ENCODE results near the gene KRT78. TPM values are rescaled to one million over a fixed set of nuclear protein-coding genes. Genes with fewer than 3 reads are reported as not detected.

The KRT78 gene
- total and polyA plus RNA-seq, 2 of the 13 experiments (the other 11 are each of a cell fraction or from before 2014, with no cell fraction given): not detected

- no peak for TF ChIP-seq ZNF781 (CRISPR knock-in tag; IDR thresholded peaks at IDR 0.05; ENCODE audit: borderline replicate concordance, not compliant biosample characterization)
- TF ChIP-seq CHD4 (IDR thresholded peaks at IDR 0.05; ENCODE audit: borderline replicate concordance, low read length): no peak; the same call in 1 of the 2 replicates
- TF ChIP-seq ZSCAN9 (CRISPR knock-in tag; IDR thresholded peaks at IDR 0.05; ENCODE audit: borderline replicate concordance): no peak
- no peak for TF ChIP-seq ZNF333 (CRISPR knock-in tag; IDR thresholded peaks at IDR 0.05; ENCODE audit: borderline replicate concordance)
- peak; percentile 98 for TF ChIP-seq RAD21 (CRISPR knock-in tag; IDR thresholded peaks at IDR 0.05)
- no peak for TF ChIP-seq MAFK (conservative IDR thresholded peaks at IDR 0.05 in 1 of 2, IDR thresholded peaks at IDR 0.05 in 1 of 2; ENCODE audit: low read length in 2 of 2)
- TF ChIP-seq ZNF629 (CRISPR knock-in tag; conservative IDR thresholded peaks at IDR 0.05): peak; percentile 8; the same call in 1 of the 2 replicates
- no peak for TF ChIP-seq RBFOX2 (IDR thresholded peaks at IDR 0.05; ENCODE audit: low read depth, low read length)
- TF ChIP-seq ARHGAP35 (CRISPR knock-in tag; IDR thresholded peaks at IDR 0.05; ENCODE audit: borderline replicate concordance): no peak
- no peak for TF ChIP-seq NFE2L1 (CRISPR knock-in tag; IDR thresholded peaks at IDR 0.05; ENCODE audit: borderline replicate concordance)
- TF ChIP-seq REST (IDR thresholded peaks at IDR 0.05; ENCODE audit: borderline replicate concordance in 1 of 2, low read depth in 1 of 2, low read length in 2 of 2): no peak
- TF ChIP-seq MBD4 (IDR thresholded peaks at IDR 0.05; ENCODE audit: borderline replicate concordance, low read length): no peak
- TF ChIP-seq, protein P1, sequence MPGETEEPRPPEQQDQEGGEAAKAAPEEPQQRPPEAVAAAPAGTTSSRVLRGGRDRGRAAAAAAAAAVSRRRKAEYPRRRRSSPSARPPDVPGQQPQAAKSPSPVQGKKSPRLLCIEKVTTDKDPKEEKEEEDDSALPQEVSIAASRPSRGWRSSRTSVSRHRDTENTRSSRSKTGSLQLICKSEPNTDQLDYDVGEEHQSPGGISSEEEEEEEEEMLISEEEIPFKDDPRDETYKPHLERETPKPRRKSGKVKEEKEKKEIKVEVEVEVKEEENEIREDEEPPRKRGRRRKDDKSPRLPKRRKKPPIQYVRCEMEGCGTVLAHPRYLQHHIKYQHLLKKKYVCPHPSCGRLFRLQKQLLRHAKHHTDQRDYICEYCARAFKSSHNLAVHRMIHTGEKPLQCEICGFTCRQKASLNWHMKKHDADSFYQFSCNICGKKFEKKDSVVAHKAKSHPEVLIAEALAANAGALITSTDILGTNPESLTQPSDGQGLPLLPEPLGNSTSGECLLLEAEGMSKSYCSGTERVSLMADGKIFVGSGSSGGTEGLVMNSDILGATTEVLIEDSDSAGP (CRISPR knock-in tag; IDR thresholded peaks at IDR 0.05; ENCODE audit: borderline replicate concordance): peak; percentile 68; the same call in 1 of the 2 replicates
- TF ChIP-seq ZNF232 (CRISPR knock-in tag; IDR thresholded peaks at IDR 0.05; ENCODE audit: borderline replicate concordance): no peak
- peak; percentile 46 for TF ChIP-seq YY1 (IDR thresholded peaks at IDR 0.05; ENCODE audit: insufficient read depth, insufficient replicate concordance, low read depth, low read length)
- TF ChIP-seq TP53 (CRISPR knock-in tag; conservative IDR thresholded peaks at IDR 0.05): 0 out of 2 replicates have a peak, but pooled peaks have one; percentile 20
- TF ChIP-seq ZNF496 (CRISPR knock-in tag; IDR thresholded peaks at IDR 0.05; ENCODE audit: insufficient replicate concordance): no peak
- TF ChIP-seq ZNF768 (CRISPR knock-in tag; IDR thresholded peaks at IDR 0.05): no peak
- no peak for TF ChIP-seq SNAI1 (CRISPR knock-in tag; IDR thresholded peaks at IDR 0.05; ENCODE audit: borderline replicate concordance)
- no peak for TF ChIP-seq ZNF772 (CRISPR knock-in tag; IDR thresholded peaks at IDR 0.05)
- TF ChIP-seq MED1 (CRISPR knock-in tag; IDR thresholded peaks at IDR 0.05): peak; percentile 69
- TF ChIP-seq ZC3H13 (CRISPR knock-in tag; IDR thresholded peaks at IDR 0.05): no peak
- no peak for TF ChIP-seq ZNF652 (CRISPR knock-in tag; IDR thresholded peaks at IDR 0.05; ENCODE audit: borderline replicate concordance, low read depth)
- TF ChIP-seq HOXD1 (CRISPR knock-in tag; IDR thresholded peaks at IDR 0.05): peak; percentile 99
Measured at GRCh38 chr12:52884526-52885293, 35.9 kb upstream of the KRT78 start (continued).
